Right cardiac atrium (tissue), 5 donors: ENCODE data around the gene RERGL. TPM values are rescaled to one million over a fixed set of nuclear protein-coding genes. Genes with fewer than 3 reads are reported as not detected.
"Not testable (repeated sequence)": the region's sequence is repeated elsewhere in the genome, so short reads cannot be mapped to it uniquely, and the experiment has no call there.

ENCODE experiments used
- ATAC-seq, 2 donors: fragments of 200-7000 bp; cut with Tn5 transposase; one replicate each; pipeline versions ENCODE4 v1.8.0 to v1.9.1; 2020; ENCODE audit warnings: moderate library complexity in 2 of 2, mild to moderate bottlenecking in 1 of 2
- DNase-seq, 3 donors: peaks; one replicate each; pipeline ENCODE4 v3.0.0-alpha.2; 2020
- H3K27ac ChIP-seq: one replicate; pipeline ENCODE4 v1.5.1; 2013; ENCODE audit warnings: mild to moderate bottlenecking, low read length, control low read depth, moderate library complexity
- H3K27me3 ChIP-seq: one replicate; pipeline ENCODE4 v1.6.1; 2013; ENCODE audit not compliant: control insufficient read depth, insufficient read depth
- H3K4me1 ChIP-seq: one replicate; pipeline ENCODE4 v1.6.1; 2013; ENCODE audit warnings: low read length; ENCODE audit not compliant: control insufficient read depth, insufficient read depth
- H3K4me3 ChIP-seq: one replicate; pipeline ENCODE4 v1.5.1; 2013; ENCODE audit warnings: low read length, control low read depth
- H3K9me3 ChIP-seq: one replicate; pipeline ENCODE4 v1.6.1; 2013; ENCODE audit warnings: low read length; ENCODE audit not compliant: control insufficient read depth
- WGBS: extraction: QIAGEN DNeasy Blood & Tissue Kit; methylation state at CpG from one replicate; pipeline ENCODE4 v1.1.7; 2013; 5-methylcytosine and 5-hydroxymethylcytosine counted together
- intact Hi-C, 4 donors: fragments of 100-400 bp; cut with DNase I; formaldehyde crosslinking; loops; one replicate each; pipeline versions ENCODE4 v1.11.0 to v1.14.0; 2022 to 2023
- polyA plus RNA-seq: library from polyadenylated mRNA; stranded (reverse); fragments of 200-250 nt; gene quantifications from one replicate; pipeline ENCODE4 v1.2.3, GENCODE V29; 2013
- total RNA-seq, 4 donors: library from RNA; stranded (reverse); fragmentation: NEBNext Ultra II Directional; extraction: Animal tissue kit (Norgen Biotek cat#: 25700); gene quantifications; one replicate each; pipeline ENCODE4 v1.2.1, GENCODE V29; 2021
- donor health status: healthy with polysubstance abuse.
- donor health status: DM: no; HTN: yes; CAD: no.
- donor health status: DM: no; HTN: no; CAD: no.
- donor health status: DM: no; HTN: yes; CAD: no; lungs with severe emphysema.
- donor health status: DM: yes; HTN: yes; CAD: no.

Gene RERGL
- total and polyA plus RNA-seq, 5 donors = 0.67 to 7.6 (median 2.1) TPM

GRCh38 chr12:18079541-18080246, 10.3 kb downstream of the RERGL start:
- intact Hi-C loops = no loop called here
- Histone ChIP-seq H3K9me3 (no peaks in the 10 kb centered on the region), H3K4me3 (no peak overlapping the region), H3K4me1 (no peaks in the 10 kb centered on the region), H3K27me3 (no peaks in the 10 kb centered on the region), H3K27ac (no peak overlapping the region)
- ATAC-seq = no peak
- WGBS = 64% methylated on average over 7 of the region's 7 CpGs
- DNase-seq = no peak

GRCh38 chr12:18074001-18074400, 16.0 kb downstream of the RERGL start:
- H3K4me1 ChIP-seq = no peaks in the 10 kb centered on the region
- ATAC-seq (no peak), DNase-seq (no peak)
- intact Hi-C loops = no loop called here
- no peaks in the 10 kb centered on the region for H3K27me3 ChIP-seq
- no peaks in the 10 kb centered on the region for H3K9me3 ChIP-seq
- WGBS = 50% methylated on average over 3 of the region's 3 CpGs
- no peak overlapping the region for H3K4me3 ChIP-seq
- no peak overlapping the region for H3K27ac ChIP-seq

GRCh38 chr12:18072723-18073122, 17.3 kb downstream of the RERGL start:
- DNase-seq (no peak), ATAC-seq (no peak)
- Histone ChIP-seq H3K9me3 (no peaks in the 10 kb centered on the region), H3K27ac (no peak overlapping the region), H3K4me3 (no peak overlapping the region), H3K4me1 (no peaks in the 10 kb centered on the region), H3K27me3 (no peaks in the 10 kb centered on the region)
- intact Hi-C loops = no loop called here
- WGBS = 86% methylated on average over 14 of the region's 14 CpGs

DNA sequence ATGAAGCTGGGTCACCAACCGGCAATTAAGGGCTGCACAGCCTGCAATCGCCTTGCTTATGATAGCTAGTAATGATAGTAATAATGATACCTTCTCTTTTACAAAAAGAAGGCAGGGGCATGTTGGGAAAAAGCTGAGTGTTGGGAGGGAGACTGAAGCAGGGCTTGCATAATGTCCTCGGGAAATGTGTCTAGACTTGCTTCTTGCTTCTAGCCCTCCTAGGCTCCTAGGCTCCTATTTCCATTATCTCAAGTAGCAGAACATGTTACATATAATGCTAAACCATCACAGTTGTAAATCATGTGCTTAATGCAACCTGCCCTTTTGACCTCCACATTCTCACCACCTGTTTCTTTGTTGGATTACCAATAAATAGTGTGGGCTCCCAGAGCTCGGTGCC, 18.7 kb downstream of the RERGL start:
- 88% methylated on average over 4 of the region's 4 CpGs for WGBS
- Histone ChIP-seq H3K27ac (no peak overlapping the region), H3K4me1 (no peaks in the 10 kb centered on the region), H3K9me3 (no peaks in the 10 kb centered on the region), H3K27me3 (no peaks in the 10 kb centered on the region), H3K4me3 (no peak overlapping the region)
- intact Hi-C loops = no loop called here
- DNase-seq = no peak
- ATAC-seq = no peak

DNA sequence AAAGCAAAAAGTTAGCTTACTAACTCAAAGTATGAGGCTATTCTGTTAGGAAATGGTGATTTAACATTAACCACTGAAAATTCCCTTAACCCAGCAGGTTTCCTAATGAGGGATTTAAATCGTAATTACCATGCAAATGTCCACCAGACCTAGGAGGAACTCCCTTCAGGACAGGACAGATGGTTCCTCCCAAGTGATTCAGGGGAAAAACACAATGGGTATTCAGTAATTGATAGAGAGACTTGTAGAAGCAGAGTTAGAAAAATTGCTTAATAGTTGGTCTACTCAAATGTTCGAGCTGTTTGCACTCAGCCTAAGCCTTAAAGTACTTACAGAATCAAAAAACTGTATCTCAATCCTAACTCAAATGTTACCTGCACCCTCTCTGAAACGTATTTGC, 21.6 kb downstream of the RERGL start:
- ATAC-seq = no peak

GRCh38 chr12:18066666-18067065, 23.3 kb downstream of the RERGL start:
- intact Hi-C loops = no loop called here

More for the DNA sequence above, 21.6 kb downstream of the RERGL start:
- DNase-seq = no peak
- Histone ChIP-seq H3K4me1 (no peaks in the 10 kb centered on the region), H3K27ac (no peak overlapping the region), H3K4me3 (no peak overlapping the region), H3K27me3 (no peaks in the 10 kb centered on the region), H3K9me3 (no peaks in the 10 kb centered on the region)
- intact Hi-C loops = no loop called here
- WGBS = 58% methylated on average over 3 of the region's 3 CpGs

DNA sequence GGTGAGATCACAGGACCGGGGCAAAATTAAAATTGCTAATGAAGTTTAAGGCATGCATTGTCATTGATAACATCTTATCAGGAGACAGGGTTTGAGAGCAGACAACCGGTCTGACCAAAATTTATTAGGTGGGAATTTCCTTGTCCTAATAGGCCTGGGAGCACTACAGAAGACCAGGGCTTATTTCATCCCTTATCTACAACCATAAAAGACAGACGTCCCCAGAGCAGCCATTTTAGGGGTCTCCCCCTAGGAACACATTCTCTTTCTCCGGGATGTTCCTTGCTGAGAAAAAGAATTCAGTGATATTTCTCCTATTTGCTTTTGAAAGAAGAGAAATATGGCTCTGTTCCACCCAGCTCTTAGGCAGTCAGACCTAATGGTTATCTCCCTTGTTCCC, 27.1 kb downstream of the RERGL start:
- intact Hi-C loops, H3K27ac ChIP-seq, H3K4me1 ChIP-seq, H3K27me3 ChIP-seq, DNase-seq, H3K4me3 ChIP-seq, H3K9me3 ChIP-seq, ATAC-seq: not testable (repeated sequence)
- 81% methylated on average over 4 of the region's 4 CpGs for WGBS

More at GRCh38 chr12:18066666-18067065, 23.3 kb downstream of the RERGL start:
- ATAC-seq (no peak), DNase-seq (no peak)
- H3K4me3 ChIP-seq = no peak overlapping the region
- H3K9me3 ChIP-seq = no peaks in the 10 kb centered on the region
- no peaks in the 10 kb centered on the region for H3K4me1 ChIP-seq
- no peaks in the 10 kb centered on the region for H3K27me3 ChIP-seq
- 63% methylated on average over 4 of the region's 4 CpGs for WGBS
- H3K27ac ChIP-seq = no peak overlapping the region

DNA sequence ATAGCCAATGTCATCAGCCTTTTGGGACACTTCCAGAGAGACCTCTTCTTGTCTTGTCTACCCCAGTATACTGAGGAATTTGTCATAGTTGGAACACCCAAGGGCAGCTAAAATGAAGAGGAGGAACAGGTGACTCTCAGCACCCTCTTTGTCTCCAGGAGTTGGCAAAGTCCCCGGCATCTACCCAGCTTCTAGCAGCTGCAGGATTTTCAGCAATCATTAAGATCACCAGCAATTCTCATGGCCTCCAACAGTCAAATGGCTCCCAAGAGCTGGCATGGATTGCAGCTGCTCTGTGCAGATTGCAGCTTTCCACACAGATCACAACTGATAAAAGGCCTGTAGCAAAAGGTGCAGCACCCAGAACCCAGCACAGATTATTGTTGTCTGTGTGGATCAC, 32.9 kb downstream of the RERGL start:
- intact Hi-C loops = no loop called here
- Histone ChIP-seq H3K4me1 (no peaks in the 10 kb centered on the region), H3K4me3 (no peak overlapping the region), H3K27ac (no peak overlapping the region), H3K9me3 (peaks cover 3% of the 10 kb centered on the region), H3K27me3 (no peaks in the 10 kb centered on the region)
- DNase-seq (no peak), ATAC-seq (no peak)
- WGBS = 87% methylated on average over 1 of the region's 1 CpG

DNA sequence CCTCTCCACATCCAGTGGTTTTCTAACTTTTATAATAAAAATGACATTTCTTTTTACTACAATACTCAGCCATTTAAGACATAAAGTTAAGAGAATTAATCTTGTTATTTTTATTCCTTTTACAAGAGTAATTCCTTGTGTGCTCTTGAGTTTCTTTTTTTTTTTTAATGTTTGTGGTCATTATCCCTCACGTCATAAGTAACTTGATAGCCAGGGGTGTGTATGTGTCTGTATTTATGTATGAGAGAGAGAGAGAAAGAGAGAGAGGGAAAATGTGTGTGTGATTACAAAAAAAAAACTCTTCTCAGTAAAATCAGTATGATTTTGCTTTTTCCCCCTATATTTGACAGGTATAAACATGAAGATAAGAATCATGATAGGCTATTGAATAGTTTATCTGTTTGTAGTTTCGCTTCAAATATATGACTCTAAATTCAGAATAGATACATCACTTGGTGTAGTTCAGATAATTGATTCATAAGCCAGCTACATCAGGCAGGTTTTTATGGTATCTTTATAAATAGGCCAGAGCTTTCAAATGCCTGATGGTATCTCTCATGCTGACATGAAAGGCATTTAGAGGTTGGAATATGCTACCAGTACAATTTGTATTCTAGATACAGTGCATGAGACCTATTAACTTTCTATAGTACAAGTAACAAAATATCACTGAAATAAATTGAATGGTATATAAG, 34.9 kb downstream of the RERGL start:
- H3K4me1 ChIP-seq = no peaks in the 10 kb centered on the region
- H3K27me3 ChIP-seq = no peaks in the 10 kb centered on the region
- ATAC-seq (no peak), DNase-seq (no peak)
- H3K9me3 ChIP-seq = peaks cover 6% of the 10 kb centered on the region
- H3K27ac ChIP-seq = no peak overlapping the region
- 60% methylated on average over 2 of the region's 2 CpGs for WGBS
- H3K4me3 ChIP-seq = no peak overlapping the region
- intact Hi-C loops = no loop called here

- Histone ChIP-seq H3K4me3 (no peak overlapping the region), H3K27me3 (no peaks in the 10 kb centered on the region), H3K4me1 (no peaks in the 10 kb centered on the region), H3K27ac (no peak overlapping the region), H3K9me3 (no peaks in the 10 kb centered on the region)
- ATAC-seq = no peak
- intact Hi-C loops = no loop called here
- 76% methylated on average over 7 of the region's 7 CpGs for WGBS
- no peak for DNase-seq
These were observed 44.5 kb downstream of the RERGL start for GRCh38 chr12:18045446-18045992.

DNA sequence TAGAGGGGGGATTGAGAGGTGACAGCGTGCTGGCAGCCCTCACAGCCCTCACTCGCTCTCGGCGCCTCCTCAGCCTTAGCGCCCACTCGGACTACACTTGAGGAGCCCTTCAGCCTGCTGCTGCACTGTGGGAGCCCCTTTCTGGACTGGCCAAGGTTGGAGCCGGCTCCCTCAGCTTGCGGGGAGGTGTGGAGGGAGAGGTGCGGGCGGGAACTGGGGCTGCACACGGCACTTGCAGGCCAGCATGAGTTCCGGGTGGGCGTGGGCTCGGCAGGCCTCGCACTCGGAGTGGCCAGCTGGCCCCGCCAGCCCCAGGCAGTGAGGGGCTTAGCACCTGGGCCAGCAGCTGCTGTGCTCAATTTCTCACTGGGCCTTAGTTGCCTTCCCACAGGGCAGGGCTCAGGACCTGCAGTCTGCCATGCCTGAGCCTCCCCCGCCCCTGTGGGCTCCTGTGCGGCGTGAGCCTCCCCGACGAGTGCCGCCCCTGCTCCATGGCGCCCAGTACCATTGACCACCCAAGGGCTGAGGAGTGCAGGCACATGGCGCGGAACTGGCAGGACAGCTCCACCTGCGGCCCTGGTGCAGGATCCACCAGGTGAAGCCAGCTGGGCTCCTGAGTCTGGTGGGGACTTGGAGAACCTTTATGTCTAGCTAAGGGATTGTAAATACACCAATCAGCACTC, 49.8 kb downstream of the RERGL start:
- DNase-seq = peak in 1 of 3 donors; percentile 32
- intact Hi-C loops, H3K27me3 ChIP-seq, H3K4me1 ChIP-seq, H3K4me3 ChIP-seq, H3K9me3 ChIP-seq, H3K27ac ChIP-seq, ATAC-seq: not testable (repeated sequence)
- 90% methylated on average over 27 of the region's 27 CpGs for WGBS
